Non-pigmented ciliary epithelial cell (primary cell): Measurements from ENCODE around the gene TOMM20L.

ENCODE experiments used
- DNase-seq: peaks from one replicate; pipeline ENCODE4 v3.0.0-alpha.2; 2010; ENCODE audit warnings: low read depth

Gene TOMM20L

GRCh38 chr14:58427281-58428117, 31.8 kb downstream of the TOMM20L start, which contains the start of the genes KIAA0586 and TIMM9:
Gene KIAA0586, plus strand, starts transcription at chr14:58427719. Its CDS starts 546 bp downstream, at chr14:58428265.
Gene TIMM9, minus strand, starts transcription at chr14:58427531. Its CDS starts 15,586 bp downstream, at chr14:58411945.
- DNase-seq, result peak; percentile 97

- DNase-seq, result peak; percentile 27
Observed at GRCh38 chr14:58428118-58428683, 32.5 kb downstream of the TOMM20L start.

GRCh38 chr14:58430156-58430555, 34.4 kb downstream of the TOMM20L start:
- peak; percentile 55 for DNase-seq

GRCh38 chr14:58439476-58439875, 43.7 kb downstream of the TOMM20L start:
- DNase-seq, result no peak

- DNase-seq, result no peak
Observed at GRCh38 chr14:58444627-58445026, 48.9 kb downstream of the TOMM20L start.

GRCh38 chr14:58455593-58456265, 60.0 kb downstream of the TOMM20L start:
- peak; percentile 3 for DNase-seq
